Gastrocnemius medialis (tissue), 4 donors: ENCODE results near the gene ADGRV1. TPM values are rescaled to one million over a fixed set of nuclear protein-coding genes. Genes with fewer than 3 reads are reported as not detected.

ENCODE experiments used
- ATAC-seq, 2 donors: fragments of 150-250 bp; one replicate each; pipeline ENCODE4 v1.9.1; 2016
- DNase-seq, 2 donors: peaks; one replicate each; pipeline ENCODE4 v3.0.0-alpha.2; 2019
- H3K27ac ChIP-seq, 4 donors: fragments of 200-600 bp; sonication (generic); 1 replicate in 1 of 4; 2 replicates in 3 of 4; pipeline ENCODE4 v1.5.1; 2016 to 2018; ENCODE audit warnings: mild to moderate bottlenecking in 2 of 4, moderate library complexity in 1 of 4
- H3K27me3 ChIP-seq, 3 donors: fragments of 200-600 bp; sonication (generic) in 2 of 3; 1 replicate in 1 of 3; 2 replicates in 2 of 3; pipeline versions ENCODE4 v1.5.1 to v1.6.0; 2016 to 2019; ENCODE audit warnings: mild to moderate bottlenecking in 1 of 3, moderate library complexity in 1 of 3
- H3K36me3 ChIP-seq, 2 donors: fragments of 200-600 bp; sonication (generic) in 1 of 2; one replicate each; pipeline ENCODE4 v1.5.1; 2017 to 2018
- H3K4me1 ChIP-seq, 2 donors: fragments of 200-600 bp; sonication (generic) in 1 of 2; one replicate each; pipeline ENCODE4 v1.5.1; 2016 to 2017; ENCODE audit warnings: mild to moderate bottlenecking in 2 of 2
- H3K4me3 ChIP-seq, 4 donors: fragments of 200-600 bp; sonication (generic) in 3 of 4; 1 replicate in 1 of 4; 2 replicates in 3 of 4; pipeline ENCODE4 v1.5.1; 2016 to 2019; ENCODE audit warnings: mild to moderate bottlenecking in 2 of 4
- H3K9me3 ChIP-seq, 3 donors: fragments of 200-600 bp; sonication (generic) in 2 of 3; 1 replicate in 1 of 3; 2 replicates in 2 of 3; pipeline ENCODE4 v1.5.1; 2016 to 2019
- POLR2A ChIP-seq, 2 donors: fragments of 450-650 bp; IDR thresholded peaks; one replicate each; pipeline ENCODE4 v1.6.1; 2017; ENCODE audit warnings: antibody characterized with exemption in 2 of 2, mild to moderate bottlenecking in 2 of 2, moderate library complexity in 2 of 2
- in situ Hi-C, 4 donors: fragments of 200-750 bp; cut with MboI; loops; one replicate each; pipeline versions ENCODE4 v1.15.0 to v1.8.0; 2017; ENCODE audit warnings: low sequenced_read_pairs in 4 of 4
- intact Hi-C: fragments of 100-400 bp; cut with DNase I; formaldehyde crosslinking; loops from one replicate; pipeline ENCODE4 v1.15.1; 2023; ENCODE audit warnings: low total_unique reads
- total RNA-seq, 4 donors: library from RNA; depleted of rRNA; stranded (reverse); fragments of >200 nt; gene quantifications; one replicate each; pipeline versions ENCODE4 v1.1.0 to v1.2.3, GENCODE V29; 2016
- TF ChIP-seq, protein P1 (sequence below), 5 experiments: fragments of 450-650 bp in 3 of 5; fragments of 200-600 bp in 2 of 5; sonication (generic) in 2 of 5; IDR thresholded peaks in 4 of 5; conservative IDR thresholded peaks in 1 of 5; 1 replicate in 4 of 5; 2 replicates in 1 of 5; pipeline ENCODE4 v1.5.1; 2016 to 2019; ENCODE audit warnings: antibody characterized with exemption in 5 of 5, mild to moderate bottlenecking in 3 of 5, moderate library complexity in 3 of 5

Gene ADGRV1
- total RNA-seq, 4 donors from 2014 or later = 0.22 to 0.41 TPM; not detected in 2

DNA sequence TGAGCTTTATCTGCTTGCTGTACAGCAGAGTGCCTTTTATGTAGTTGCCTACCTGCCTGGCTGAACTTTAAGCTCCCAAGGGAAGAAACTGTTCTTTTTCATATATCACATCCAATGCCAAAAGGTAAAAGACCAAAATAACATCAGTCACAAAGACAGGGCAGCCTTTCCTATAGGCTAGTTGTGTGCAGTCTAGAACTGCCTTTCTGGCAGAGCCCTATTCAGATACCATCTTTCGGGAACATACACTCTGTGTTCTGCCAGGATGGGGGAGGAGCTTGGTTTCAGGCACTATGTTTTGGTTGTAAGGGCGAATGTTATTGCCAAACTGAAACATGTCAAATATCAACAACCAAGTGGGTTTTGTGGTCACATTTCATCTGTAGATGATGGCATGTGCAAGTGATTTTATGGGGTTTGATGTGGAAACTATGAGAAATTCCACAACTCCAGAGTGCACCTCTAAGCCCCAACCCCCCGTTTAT lies 314.5 kb downstream of the ADGRV1 start:
- DNase-seq = peak in 1 of 2 donors; percentile 29
- intact Hi-C loops (no loop called here), in situ Hi-C loops (loop anchor here in 2 of 4 donors (5.0 to 25.0 kb wide), 2 partner anchors 529 to 539 kb away; no protein-coding TSS in a partner anchor)
- H3K27me3 ChIP-seq = no peaks in the 10 kb centered on the region
- no peaks in the 10 kb centered on the region for H3K9me3 ChIP-seq
- H3K4me1 ChIP-seq = peaks cover 0 to 16% of the 10 kb centered on the region in 2 donors
- peak overlapping the region in 1 of 4 donors; percentile 51 for H3K27ac ChIP-seq
- H3K36me3 ChIP-seq = no peaks in the 10 kb centered on the region
- no peak for TF ChIP-seq POLR2A (IDR thresholded peaks at IDR 0.05)
- TF ChIP-seq, protein P1, sequence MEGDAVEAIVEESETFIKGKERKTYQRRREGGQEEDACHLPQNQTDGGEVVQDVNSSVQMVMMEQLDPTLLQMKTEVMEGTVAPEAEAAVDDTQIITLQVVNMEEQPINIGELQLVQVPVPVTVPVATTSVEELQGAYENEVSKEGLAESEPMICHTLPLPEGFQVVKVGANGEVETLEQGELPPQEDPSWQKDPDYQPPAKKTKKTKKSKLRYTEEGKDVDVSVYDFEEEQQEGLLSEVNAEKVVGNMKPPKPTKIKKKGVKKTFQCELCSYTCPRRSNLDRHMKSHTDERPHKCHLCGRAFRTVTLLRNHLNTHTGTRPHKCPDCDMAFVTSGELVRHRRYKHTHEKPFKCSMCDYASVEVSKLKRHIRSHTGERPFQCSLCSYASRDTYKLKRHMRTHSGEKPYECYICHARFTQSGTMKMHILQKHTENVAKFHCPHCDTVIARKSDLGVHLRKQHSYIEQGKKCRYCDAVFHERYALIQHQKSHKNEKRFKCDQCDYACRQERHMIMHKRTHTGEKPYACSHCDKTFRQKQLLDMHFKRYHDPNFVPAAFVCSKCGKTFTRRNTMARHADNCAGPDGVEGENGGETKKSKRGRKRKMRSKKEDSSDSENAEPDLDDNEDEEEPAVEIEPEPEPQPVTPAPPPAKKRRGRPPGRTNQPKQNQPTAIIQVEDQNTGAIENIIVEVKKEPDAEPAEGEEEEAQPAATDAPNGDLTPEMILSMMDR (IDR thresholded peaks at IDR 0.05 in 4 of 5, conservative IDR thresholded peaks at IDR 0.05 in 1 of 5) = no peak
- ATAC-seq = peak; percentile 30 to 85
- no peak overlapping the region for H3K4me3 ChIP-seq

DNA sequence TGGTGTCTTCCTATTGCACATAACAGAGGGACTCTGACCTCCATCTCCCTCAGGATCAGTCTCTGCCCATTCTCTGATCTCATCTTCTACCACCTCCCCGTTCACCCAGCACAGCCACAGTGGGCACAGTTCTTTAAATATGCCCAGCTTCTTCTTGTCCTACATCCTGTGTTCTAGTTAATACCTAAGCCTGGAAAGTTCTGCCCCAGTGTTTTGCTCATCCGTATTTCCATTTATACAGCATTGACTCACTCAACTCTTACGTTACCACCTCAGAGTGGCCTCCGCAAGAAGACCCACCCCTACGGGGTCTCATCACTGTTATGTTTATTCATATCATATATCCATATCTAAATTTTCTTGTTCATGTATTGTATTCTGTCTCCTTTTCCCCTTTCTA lies 315.5 kb downstream of the ADGRV1 start:
- no peak overlapping the region for H3K4me3 ChIP-seq
- intact Hi-C loops (no loop called here), in situ Hi-C loops (loop anchor here in 2 of 4 donors (5.0 to 25.0 kb wide), 2 partner anchors 528 to 538 kb away; no protein-coding TSS in a partner anchor)
- H3K4me1 ChIP-seq = peaks cover 0 to 26% of the 10 kb centered on the region in 2 donors
- no peaks in the 10 kb centered on the region for H3K36me3 ChIP-seq
- no peak overlapping the region for H3K27ac ChIP-seq
- DNase-seq (no peak), ATAC-seq (no peak)
- TF ChIP-seq, protein P1 (IDR thresholded peaks at IDR 0.05 in 4 of 5, conservative IDR thresholded peaks at IDR 0.05 in 1 of 5) = no peak
- TF ChIP-seq POLR2A (IDR thresholded peaks at IDR 0.05) = no peak
- H3K27me3 ChIP-seq = no peaks in the 10 kb centered on the region
- no peaks in the 10 kb centered on the region for H3K9me3 ChIP-seq

DNA sequence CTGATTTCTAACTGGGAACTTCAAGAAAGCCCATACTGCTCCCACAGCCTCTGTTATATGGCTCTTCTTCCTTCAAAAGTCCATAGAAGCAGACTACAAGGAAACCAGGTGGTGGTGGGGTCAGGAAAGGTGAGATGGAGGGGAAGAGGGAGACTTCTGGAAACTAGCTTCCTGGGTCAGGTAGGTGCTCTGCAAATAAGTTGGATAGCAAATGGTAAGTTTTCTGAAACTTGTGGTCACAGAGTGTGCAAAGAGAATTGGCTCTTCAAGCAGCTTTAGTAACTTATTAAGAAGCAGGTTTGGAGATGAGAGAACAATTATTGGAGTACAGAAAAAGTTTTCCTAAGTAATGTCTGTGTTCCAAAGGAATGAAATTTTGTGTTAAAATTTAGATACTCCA lies 316.9 kb downstream of the ADGRV1 start:
- Histone ChIP-seq H3K27me3 (no peaks in the 10 kb centered on the region), H3K36me3 (no peaks in the 10 kb centered on the region), H3K9me3 (no peaks in the 10 kb centered on the region), H3K4me1 (peaks cover 0 to 26% of the 10 kb centered on the region in 2 donors), H3K27ac (no peak overlapping the region), H3K4me3 (no peak overlapping the region)
- intact Hi-C loops = no loop called here
- no peak for DNase-seq
- in situ Hi-C loops = no loop called here
- TF ChIP-seq, protein P1 (IDR thresholded peaks at IDR 0.05 in 4 of 5, conservative IDR thresholded peaks at IDR 0.05 in 1 of 5) = no peak
- no peak for TF ChIP-seq POLR2A (IDR thresholded peaks at IDR 0.05)
- no peak for ATAC-seq

DNA sequence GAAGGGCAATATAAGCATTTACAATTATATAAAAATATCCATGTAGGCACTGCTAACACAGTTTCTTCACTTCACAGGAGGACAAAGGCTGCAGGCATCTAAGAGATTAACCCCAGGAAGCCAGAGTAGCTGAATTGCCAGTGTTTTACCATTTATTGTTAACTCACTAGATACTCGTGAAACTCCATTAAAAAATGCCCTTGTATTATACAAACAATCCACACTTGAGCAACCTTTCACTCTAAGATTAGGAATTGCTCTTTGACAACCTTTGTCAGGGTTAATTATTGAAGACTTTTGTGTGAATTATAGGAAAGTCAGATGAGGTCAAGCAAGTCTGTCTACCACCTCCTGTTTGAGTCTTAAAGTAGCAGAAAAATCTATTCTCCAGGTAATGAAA lies 317.8 kb downstream of the ADGRV1 start:
- Histone ChIP-seq H3K27ac (no peak overlapping the region), H3K36me3 (no peaks in the 10 kb centered on the region), H3K4me1 (peaks cover 0 to 24% of the 10 kb centered on the region in 2 donors), H3K9me3 (no peaks in the 10 kb centered on the region), H3K4me3 (no peak overlapping the region), H3K27me3 (no peaks in the 10 kb centered on the region)
- in situ Hi-C loops = no loop called here
- ATAC-seq (no peak), DNase-seq (no peak)
- TF ChIP-seq, protein P1 (IDR thresholded peaks at IDR 0.05 in 4 of 5, conservative IDR thresholded peaks at IDR 0.05 in 1 of 5) = no peak
- TF ChIP-seq POLR2A (IDR thresholded peaks at IDR 0.05) = no peak
- intact Hi-C loops = no loop called here

DNA sequence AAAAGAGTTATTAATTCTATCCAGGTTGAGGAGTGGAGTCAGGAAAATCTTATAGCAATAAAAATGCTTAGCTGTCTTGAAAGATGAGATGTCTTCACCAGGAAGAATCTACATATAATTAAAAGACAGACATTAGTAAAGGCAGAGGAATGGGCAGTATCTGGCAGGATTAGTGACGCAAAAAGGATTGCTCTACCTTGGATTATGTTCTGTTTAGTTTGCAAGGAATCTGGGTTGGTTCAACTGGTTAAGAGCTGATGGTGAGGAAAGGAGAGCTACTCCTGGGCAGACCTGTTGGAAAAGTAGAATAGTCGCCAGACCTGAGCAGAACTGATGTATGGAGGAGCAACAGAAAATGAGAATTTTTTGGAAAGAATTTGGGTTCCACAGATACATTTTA lies 318.5 kb downstream of the ADGRV1 start:
- H3K9me3 ChIP-seq = no peaks in the 10 kb centered on the region
- no peak overlapping the region for H3K27ac ChIP-seq
- ATAC-seq (no peak), DNase-seq (no peak)
- no peak for TF ChIP-seq POLR2A (IDR thresholded peaks at IDR 0.05)
- TF ChIP-seq, protein P1 (IDR thresholded peaks at IDR 0.05 in 4 of 5, conservative IDR thresholded peaks at IDR 0.05 in 1 of 5) = no peak
- H3K27me3 ChIP-seq = no peaks in the 10 kb centered on the region
- H3K4me3 ChIP-seq = no peak overlapping the region
- no peaks in the 10 kb centered on the region for H3K36me3 ChIP-seq
- intact Hi-C loops (no loop called here), in situ Hi-C loops (no loop called here)
- H3K4me1 ChIP-seq = peaks cover 0 to 22% of the 10 kb centered on the region in 2 donors
